HTR-8/SVneo (cell line): ENCODE results near the gene SSU72.

Source experiments
- DNase-seq: peaks from one replicate; pipeline ENCODE4 v3.0.0; 2011; ENCODE audit warnings: low spot score, mixed read lengths; ENCODE audit not compliant: insufficient read length
- FAIRE-seq: peaks from 2 replicates; lab custom pipeline; 2011; peaks lifted over from hg19 to GRCh38; lab: Jason Lieb, UNC

Gene SSU72

DNA sequence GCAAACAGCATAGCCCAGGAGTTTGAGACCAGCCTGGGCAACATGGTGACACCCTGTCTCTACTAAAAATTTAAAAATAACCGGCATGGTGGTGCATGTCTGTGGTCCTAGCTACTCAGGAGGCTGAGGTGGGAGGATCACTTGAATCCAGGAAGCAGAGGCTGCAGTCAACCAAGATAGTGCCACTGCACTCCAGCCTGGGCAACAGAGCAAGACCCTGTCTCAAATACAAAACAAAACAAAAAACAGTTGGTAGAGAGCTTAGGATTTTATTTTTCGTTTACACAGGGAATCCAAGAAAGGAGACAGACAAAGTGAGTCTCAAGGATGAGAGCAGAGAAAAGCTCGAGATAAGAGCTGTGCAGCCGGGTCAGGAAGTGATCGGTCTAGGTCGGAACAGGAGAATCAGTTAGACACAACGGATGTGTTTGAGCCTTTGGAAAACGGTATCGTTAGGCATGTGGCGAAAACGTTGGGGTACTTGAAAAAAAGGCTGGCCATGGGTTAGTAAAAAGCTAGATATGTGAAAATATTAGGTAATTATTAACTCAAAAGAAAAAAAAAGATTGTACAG, 38.9 kb upstream of the SSU72 start:
- FAIRE-seq (no peak), DNase-seq (no peak)

DNA sequence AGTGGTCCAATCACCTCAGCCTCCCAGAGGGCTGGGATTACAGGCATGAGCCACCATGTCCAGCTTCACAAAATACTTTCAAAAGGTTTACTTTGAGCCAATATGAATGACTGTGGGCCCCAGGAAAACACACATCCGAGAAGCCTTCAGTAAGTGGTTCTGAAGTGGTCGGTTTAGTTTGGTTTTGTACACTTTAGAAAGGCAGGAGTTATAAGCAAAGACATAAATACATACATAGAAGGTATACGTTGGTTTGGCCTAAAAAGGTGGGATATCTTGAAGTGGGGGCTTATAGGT, 37.4 kb upstream of the SSU72 start:
- DNase-seq (no peak), FAIRE-seq (no peak)

GRCh38 chr1:1610796-1611195, 36.1 kb upstream of the SSU72 start:
- FAIRE-seq (no peak), DNase-seq (no peak)

GRCh38 chr1:1609822-1610485, 35.3 kb upstream of the SSU72 start:
- DNase-seq (no peak), FAIRE-seq (no peak)

DNA sequence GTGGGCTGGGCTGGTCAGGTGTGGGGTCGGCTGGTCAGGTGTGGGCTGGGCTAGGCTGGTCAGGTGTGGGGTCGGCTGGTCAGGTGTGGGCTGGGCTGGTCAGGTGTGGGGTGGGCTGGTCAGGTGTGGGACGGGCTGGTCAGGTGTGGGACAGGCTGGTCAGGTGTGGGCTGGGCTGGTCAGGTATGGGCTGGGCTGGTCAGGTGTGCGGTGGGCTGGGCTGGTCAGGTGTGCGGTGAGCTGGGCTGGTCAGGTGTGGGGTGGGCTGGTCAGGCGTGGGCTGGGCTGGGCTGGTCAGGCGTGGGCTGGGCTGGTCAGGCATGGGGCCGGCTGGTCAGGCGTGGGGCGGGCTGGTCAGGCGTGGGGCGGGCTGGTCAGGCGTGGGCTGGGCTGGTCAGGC, 31.6 kb upstream of the SSU72 start:
- FAIRE-seq (no peak), DNase-seq (no peak)

DNA sequence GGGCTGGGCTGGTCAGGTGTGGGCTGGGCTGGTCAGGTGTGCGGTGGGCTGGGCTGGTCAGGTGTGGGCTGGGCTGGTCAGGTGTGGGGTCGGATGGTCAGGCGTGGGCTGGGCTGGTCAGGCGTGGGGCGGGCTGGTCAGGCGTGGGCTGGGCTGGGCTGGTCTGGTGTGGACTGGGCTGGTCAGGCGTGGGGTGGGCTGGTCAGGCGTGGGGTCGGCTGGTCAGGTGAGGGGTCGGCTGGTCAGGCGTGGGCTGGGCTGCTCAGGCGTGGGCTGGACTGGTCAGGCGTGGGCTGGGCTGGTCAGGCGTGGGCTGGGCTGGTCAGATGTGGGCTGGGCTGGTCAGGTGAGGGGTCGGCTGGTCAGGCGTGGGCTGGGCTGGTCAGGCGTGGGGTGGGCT, 31.1 kb upstream of the SSU72 start:
- FAIRE-seq (peak; percentile 42), DNase-seq (no peak)

DNA sequence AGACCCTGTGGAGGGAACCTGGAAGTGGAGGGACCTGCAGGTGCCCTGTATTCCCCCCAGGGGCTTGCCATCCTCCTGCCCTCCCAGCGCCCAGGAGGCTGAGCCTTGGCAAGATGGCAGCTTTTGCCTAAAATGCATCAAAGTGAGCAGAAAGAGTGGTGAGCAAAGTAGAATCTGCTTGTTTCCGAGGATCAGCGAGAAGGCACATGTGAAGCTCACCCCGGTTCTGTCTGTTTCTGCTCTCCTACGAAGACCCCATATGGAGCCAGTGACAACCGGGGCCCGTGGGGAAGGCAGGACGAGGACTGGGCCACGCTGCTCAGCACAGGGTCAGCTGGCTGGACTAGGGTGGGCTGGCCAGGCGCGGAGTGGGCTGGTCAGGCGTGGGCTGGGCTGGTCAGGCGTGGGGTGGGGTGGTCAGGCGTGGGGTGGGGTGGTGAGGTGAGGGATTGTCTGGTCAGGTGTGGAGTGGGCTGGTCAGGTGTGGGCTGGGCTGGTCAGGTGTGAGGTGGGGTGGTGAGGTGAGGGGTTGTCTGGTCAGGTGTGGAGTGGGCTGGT, 30.4 kb upstream of the SSU72 start:
- DNase-seq (no peak), FAIRE-seq (no peak)

- FAIRE-seq = no peak
- no peak for DNase-seq
Observed at GRCh38 chr1:1604374-1605033, 29.8 kb upstream of the SSU72 start.

- FAIRE-seq = no peak
- no peak for DNase-seq
Observed at GRCh38 chr1:1603671-1604373, 29.2 kb upstream of the SSU72 start.

GRCh38 chr1:1602968-1603506, 28.4 kb upstream of the SSU72 start:
- DNase-seq = no peak
- no peak for FAIRE-seq

DNA sequence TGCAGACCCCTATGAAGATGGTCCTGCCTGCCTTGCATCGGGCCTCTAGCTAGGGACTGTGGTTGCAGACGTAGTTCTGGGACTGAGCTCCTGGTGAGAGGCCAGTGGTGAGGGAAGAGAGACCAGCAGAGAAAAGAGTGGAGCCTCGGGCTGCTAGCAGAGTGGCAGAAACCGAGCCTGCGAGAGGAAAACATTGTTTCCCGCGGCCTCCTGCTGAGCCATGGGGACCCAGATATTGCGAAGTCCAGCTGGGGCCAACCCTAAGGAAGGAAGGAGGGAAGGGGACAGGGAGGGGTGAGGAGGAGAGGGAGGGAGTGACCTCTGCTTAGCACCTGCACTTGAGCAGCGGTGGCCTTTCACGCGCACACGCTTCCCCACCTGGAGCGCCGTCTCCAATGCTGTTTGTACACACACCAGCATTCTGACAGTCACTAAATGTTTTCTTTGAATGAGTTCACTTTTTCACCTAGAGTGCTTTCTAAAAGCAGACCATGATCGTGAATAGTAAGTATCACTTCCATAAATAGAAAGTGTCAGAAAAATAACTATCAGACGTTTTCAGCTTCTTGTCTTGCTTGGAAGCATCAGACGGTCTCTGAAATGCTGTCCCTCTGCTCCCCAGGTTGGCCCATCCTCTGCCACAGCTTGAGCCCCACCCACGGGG, 27.8 kb upstream of the SSU72 start:
- FAIRE-seq = no peak
- no peak for DNase-seq

- DNase-seq (no peak), FAIRE-seq (no peak)
Observed at GRCh38 chr1:1601564-1602303, 27.1 kb upstream of the SSU72 start.

GRCh38 chr1:1600861-1601563, 26.3 kb upstream of the SSU72 start:
- DNase-seq (no peak), FAIRE-seq (no peak)

GRCh38 chr1:1599935-1600860, 25.5 kb upstream of the SSU72 start, which contains the start of gene FNDC10:
Gene FNDC10 (minus strand): TSS chr1:1600135. CDS start chr1:1600015, 120 bp downstream.
- FAIRE-seq = no peak
- DNase-seq = no peak

DNA sequence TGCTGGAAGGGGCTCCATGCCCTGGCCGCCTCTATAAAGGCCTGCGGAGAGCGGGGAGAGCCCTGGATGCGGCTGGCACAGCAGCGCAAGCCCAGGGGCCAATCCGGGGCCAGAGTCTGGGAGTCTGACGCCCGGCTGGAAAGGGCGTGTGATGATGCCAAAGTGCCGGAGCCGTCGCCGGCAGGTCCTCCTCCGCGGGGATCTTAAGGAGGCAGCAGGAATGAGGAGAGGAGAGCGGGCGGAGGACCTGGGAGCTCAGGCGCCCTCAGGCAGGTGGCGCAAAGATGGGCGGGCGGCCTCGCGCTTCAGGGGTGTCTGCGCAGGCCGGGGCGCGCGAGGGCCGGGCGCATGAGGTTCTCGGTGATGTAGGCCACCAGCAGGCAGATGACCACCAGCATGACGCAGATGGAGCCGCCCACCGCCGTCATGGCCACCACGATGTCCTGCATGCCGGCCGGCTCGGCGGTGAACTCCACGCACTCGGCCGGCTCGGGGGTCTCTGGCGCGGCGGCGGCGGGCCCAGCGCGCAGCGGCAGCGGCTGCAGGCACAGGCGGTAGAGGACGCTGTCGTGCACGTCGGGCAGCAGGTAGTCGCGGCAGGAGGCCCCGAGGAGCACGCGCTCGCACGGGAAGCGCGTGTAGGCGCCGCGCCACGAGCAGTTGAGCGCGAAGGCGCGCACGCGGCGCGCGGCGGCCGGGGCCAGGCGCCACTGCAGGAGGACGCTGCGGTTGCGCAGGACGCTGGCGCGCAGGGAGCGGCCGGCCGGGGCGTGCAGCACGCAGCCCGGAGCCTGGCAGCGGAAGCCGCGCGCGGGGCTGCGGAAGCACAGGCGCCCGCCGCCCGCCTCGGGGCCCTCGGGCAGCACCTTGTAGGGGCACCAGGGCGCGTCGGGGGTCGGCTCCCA, 24.6 kb upstream of the SSU72 start:
- FAIRE-seq (no peak), DNase-seq (no peak)

- DNase-seq = no peak
- FAIRE-seq = no peak
Observed at GRCh38 chr1:1598720-1599029, 24.0 kb upstream of the SSU72 start.
